Glomerular visceral epithelial cell (primary cell): ENCODE data around the gene DIDO1.
"Not testable (repeated sequence)": the region's sequence is repeated elsewhere in the genome, so short reads cannot be mapped to it uniquely, and the experiment has no call there.

Experiments used
- DNase-seq: peaks from one replicate; pipeline ENCODE4 v3.0.0-alpha.2; 2016; ENCODE audit errors: extremely low spot score

Gene DIDO1

GRCh38 chr20:62856931-62857619 lies 69.2 kb downstream of the DIDO1 start:
- peak; percentile 53 for DNase-seq

DNA sequence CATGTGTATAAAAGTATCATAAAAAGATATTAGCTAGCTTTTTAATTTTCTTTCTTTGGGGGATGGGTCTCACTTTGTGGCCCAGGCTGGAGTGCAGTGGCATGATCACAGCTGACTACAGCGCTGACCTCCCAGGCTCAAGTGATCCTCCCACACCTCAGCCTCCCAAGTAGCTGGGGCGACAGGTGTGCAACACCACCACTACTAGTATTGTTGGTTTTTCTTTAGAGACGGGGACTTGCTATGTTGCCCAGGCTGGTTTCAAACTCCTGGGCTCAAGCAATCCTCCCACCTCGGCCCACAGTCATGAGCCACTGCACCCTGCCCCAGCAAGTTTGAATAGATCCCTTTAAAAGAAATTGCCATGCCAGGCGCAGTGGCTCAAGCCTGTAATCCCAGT lies 71.2 kb downstream of the DIDO1 start:
- DNase-seq: no peak

- no peak for DNase-seq
Observed at GRCh38 chr20:62854121-62854520, 72.2 kb downstream of the DIDO1 start.

- DNase-seq: not testable (repeated sequence)
Observed at GRCh38 chr20:62853304-62853703, 73.0 kb downstream of the DIDO1 start.

GRCh38 chr20:62852841-62853240 lies 73.5 kb downstream of the DIDO1 start:
- DNase-seq: no peak

DNA sequence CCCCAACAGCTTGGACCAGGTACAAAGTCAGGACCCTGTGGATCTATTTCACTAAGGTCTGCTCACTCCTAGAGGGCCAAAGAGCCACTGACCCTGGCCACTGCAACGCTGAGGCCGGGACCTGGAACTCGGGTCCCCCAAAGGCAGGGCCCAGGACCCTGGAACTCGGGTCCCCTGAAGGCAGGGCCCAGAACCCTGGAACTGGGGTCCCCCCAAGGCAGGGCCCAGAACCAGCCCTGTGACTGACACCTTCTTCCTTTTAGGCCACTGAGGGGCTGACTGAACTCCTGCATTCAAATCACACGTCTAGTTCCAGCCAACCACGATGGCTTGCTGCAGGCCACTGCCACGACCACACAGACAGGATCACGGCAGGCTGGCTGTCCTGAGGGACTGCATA lies 74.1 kb downstream of the DIDO1 start:
- no peak for DNase-seq

- DNase-seq: no peak
Observed at GRCh38 chr20:62850333-62850974, 75.9 kb downstream of the DIDO1 start.

- DNase-seq: no peak
Observed at GRCh38 chr20:62849431-62849830, 76.9 kb downstream of the DIDO1 start.

GRCh38 chr20:62848917-62849316 lies 77.4 kb downstream of the DIDO1 start:
- not testable (repeated sequence) for DNase-seq

DNA sequence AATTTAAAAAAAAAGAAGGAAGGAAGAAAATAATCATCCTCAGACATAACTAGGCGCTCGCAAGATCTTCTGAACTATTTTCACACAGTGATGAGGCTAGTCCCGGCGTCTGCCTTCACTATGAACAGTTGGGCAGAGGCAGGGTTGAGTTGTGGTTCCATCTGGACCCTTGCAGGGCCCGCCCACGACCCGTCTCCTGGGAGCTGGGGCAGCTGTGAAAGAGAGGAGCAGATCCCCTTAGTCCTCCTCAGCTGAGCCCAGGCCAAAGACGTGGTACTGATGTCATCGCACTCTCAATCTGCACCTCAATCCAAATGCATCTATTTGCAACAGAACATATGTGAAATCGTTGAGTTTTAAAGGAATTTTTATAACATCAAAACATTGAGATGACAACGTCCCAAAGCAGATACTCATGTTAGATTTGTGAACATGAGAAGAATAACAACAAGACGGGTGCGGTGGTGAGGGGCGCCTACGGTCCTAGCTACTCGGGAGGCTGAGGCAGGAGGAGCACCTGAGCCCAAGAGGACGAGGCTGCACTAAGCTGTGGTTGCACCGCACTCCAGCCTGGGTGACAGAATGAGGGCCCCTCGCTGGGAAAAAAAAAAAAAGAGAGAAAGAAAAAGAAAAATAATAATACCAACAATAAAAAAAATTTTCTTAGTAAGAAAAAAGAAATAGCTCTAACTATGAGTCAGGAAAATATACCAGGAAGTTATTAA lies 80.0 kb downstream of the DIDO1 start:
- DNase-seq: no peak

GRCh38 chr20:62845416-62846160 lies 80.7 kb downstream of the DIDO1 start:
- no peak for DNase-seq

GRCh38 chr20:62844182-62844581 lies 82.1 kb downstream of the DIDO1 start:
- DNase-seq: no peak

DNA sequence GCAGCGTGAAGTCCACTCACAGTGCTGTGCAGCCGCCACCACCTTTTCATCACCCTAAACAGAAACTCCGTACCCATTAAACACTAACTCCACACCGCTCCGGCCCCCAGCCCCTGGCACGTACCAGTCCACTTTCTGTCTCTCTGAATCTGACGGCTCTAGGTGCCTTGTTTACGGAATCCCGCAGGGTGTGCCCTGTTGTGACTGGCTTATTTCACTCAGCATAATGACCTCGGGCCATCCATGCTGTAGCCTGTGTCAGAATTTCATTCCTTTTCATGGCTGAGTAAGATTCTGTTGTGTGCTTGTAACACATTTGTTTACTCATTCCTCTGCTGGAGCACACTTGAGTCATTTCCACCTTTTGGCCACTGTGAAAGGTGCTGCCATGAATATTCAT lies 82.6 kb downstream of the DIDO1 start:
- no peak for DNase-seq

DNA sequence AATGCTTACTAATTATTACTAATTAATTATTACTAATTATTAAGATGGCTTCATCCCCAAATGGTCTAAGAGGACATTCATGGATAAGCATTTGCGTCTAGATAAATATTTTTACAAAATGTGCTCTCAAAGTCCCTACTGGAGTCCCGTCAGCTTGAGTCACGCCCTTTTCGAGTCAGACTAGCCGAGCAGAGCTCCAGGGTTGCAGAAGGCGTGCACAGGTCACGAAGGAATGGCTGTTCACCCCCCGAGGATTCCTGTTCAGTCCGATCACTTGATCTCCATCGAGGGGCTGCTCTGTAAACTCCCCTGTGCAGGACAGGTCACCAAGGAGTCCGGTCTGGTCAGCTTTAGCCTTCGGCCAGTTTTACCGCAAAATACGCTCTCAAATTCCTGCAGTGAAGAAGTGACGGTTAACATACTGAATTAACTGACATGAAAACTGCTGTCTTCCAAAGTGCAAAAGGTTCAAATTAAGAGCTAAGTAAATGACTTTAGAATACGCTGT lies 84.5 kb downstream of the DIDO1 start:
- no peak for DNase-seq

GRCh38 chr20:62840244-62841197 lies 85.8 kb downstream of the DIDO1 start:
- no peak for DNase-seq

GRCh38 chr20:62839816-62840215 lies 86.5 kb downstream of the DIDO1 start:
- DNase-seq: no peak

DNA sequence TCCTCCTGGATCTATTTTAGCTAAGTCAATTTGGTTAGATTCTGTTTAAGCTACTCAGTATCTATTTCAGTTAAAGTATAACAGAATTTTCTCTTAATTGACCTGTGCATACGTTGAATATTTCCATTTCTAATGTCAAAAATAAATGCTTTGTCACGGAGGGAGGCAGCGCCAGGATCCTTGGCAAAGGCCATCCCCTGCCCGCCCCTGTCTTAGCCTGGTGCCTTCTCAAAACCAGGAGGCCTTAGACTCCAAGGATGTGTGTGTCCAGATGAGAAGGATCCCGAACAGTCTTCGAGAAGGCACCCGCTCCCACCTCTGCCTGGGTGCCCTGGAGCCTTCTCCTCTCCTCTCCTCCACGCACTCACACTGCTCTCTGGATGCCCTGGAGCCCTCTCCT lies 87.0 kb downstream of the DIDO1 start:
- no peak for DNase-seq

DNA sequence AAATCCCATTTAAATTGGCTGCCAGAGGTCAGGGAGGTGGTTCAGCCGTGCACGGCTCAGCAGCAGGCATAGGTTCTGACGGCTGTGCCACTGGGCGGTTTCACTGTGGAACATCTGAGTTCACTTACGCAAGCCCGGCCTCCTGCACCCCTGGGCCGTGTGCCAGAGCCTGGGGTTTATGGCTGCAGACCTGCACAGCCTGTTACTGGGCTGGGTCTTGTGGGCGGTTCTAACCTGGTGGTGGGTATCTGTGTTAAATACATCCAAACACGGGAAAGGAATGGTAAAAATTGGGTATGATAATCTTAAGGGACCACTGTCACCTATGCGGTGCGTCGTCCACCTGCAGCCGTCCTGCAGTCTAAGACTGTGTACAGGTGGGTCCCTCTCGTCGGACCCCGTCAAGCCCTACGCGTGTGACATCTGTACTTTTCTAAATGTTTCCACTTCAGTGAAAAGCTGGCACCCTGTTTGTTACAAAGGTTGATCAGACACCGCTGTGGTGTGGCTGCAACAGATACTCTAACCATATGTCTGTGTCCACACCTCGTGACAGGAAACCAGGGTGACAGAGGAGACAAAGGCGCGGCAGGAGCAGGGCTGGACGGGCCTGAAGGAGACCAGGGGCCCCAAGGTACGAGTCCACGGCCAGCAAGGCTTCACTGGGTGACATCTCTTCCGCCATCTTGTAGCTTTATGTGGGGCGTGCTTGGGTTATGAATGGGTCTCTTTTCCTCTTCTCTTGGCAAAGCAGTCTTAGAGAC lies 88.0 kb downstream of the DIDO1 start:
- no peak for DNase-seq

DNA sequence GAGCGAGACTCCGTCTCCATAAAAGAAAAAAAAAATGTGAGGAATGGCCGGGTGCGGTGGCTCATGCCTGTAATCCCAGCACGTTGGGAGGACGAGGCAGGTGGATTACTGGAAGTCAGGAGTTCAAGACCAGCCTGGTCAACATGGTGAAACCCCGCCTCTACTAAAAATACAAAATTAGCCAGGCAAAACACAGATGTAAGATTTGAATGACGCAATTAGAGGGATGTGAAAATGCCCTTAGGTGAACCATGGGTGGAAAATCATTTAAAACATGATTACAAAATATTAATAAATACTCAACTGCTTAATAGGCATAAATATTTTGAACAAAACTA lies 88.5 kb downstream of the DIDO1 start:
- DNase-seq: no peak

DNA sequence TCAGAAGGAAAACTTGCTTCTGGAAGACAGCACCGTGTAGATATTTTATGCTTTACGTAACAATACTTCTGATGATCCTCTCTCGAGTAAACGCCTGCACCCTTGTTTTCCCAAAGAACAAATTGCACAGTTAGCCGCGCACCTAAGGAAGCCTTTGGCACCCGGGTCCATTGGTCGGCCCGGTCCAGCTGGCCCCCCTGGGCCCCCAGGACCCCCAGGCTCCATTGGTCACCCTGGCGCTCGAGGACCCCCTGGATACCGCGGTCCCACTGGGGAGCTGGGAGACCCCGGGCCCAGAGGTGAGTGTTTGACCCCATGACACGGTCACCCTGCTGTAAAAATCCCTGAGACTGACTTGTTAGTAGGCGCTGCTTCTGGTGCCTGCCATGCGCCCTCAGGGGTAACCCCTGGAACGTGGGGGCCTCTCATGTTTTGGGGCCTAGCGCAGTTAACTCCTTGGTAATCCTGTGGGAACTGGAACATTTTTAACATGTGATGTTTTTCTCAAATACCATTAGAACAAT lies 89.3 kb downstream of the DIDO1 start:
- no peak for DNase-seq
